ENCODE results near the gene TBC1D21.
"Not testable (repeated sequence)": the region's sequence is repeated elsewhere in the genome, so short reads cannot be mapped to it uniquely, and the experiment has no call there.

The TBC1D21 gene

DNA sequence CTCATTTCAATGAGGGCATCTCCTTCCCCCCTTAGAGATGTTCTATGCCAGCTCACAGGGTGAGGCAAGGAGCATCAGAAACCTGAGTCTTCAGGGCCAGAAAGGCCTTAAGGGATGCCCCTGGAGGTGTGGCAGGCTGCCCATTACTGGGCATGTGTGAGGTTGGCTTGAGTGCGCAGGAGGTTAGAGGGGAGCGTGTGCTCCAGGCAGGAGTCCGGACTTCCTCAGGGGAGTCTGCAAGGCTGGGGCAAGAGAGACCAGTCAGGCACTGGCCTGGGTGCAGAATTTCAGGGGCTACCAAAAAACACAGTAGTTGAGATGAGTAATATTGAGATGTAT, 54.8 kb downstream of the TBC1D21 start:
- no peak for DNase-seq (ENCODE audit: low read depth, low spot score)

DNA sequence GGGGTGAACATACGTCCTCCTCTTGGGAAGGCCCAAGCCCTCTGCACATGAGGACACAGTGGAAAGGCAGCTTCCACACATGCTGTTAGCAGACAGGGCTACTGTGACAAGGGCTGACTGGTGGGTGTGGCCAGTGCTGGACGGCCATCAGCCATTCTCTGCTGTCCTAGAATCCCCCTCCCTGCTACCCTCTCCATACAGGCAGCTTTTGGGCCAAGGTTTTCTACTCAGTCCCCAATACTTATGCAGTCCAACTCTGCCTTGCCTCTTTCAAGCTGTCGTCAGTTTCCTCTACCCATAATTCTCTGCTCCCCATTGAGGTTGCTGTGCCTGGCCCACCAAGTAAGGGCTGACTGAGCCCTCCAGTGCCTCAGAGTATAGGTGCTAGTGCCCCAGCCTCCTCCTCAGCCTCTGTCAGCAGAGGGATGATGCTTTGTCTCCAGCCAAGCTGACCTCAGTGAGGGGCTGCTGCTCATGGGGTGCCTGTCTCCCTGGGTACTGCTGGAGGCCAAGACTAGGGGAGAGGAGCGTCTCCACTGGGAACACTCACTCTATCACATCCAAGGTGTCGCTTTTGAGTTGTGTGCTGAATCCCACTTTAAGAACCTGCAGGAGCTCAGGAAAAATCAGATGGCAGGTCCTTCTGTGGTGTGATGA, 55.7 kb downstream of the TBC1D21 start:
- no peak for DNase-seq (ENCODE audit: low read depth, low spot score)

DNA sequence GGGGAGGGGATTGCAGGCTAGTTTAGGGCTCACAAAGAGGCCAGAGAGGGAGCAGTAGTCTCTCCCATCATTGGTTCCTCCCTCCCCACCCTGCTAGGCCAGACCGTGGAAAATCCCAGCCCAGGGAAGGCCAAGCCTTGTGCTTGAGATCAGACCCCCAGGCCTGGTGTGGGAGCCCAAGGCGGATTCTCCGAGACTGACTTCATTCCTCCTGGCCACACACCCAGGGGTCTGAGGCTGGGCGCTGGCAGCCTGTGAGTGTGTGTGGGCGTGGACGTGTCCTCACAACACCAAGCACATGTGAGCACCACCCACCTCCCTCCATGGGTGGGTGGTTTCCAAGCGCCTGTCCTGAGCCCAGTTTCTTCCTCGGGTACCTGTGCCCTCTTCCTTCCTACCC, 57.0 kb downstream of the TBC1D21 start:
- no peak for DNase-seq (ENCODE audit: low read depth, low spot score)

DNA sequence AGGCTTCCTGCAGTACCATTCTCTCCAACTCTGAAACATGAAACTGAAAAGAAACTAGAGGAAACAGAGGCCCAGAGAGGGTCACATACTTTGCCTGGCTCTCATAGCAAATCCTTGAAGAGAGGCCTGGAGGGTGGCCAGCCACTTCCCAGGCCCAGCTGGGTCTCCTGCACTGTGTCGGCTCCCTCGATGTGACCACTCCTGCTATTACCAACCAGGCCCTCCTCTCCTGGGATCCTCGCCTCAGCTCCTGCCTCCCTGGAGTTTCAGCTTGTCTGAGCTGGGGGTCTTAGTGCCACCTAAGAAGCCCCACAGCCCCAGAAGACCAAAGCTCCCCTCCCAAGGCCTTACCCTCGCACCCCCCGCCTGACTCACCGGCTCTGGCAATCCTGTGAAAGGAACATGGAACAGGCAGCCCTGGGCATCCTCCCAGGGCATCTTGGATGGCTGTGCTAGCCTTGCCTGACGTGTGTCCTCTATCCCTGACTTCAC, 57.5 kb downstream of the TBC1D21 start:
- no peak for DNase-seq (ENCODE audit: low read depth, low spot score)

DNA sequence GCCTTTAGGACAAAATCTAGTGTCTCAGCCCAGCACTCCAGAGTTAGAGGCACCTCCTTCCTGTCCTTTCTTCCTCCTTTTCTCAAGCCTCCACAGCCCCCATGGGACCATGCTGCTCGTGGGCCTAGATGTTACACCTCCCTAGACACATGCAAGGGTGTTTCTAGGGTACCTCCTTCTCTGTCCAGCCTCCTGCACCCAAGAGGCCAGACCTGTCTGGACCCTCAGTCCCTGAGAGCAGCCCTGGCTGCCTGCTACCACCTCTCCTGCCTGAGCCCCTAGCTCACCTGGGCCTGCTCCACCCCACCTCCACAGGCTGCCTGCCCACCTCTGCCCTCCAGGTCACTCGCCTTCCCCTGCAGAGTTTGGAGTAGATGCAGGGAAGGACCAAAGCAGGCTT, 58.1 kb downstream of the TBC1D21 start:
- no peak for DNase-seq (ENCODE audit: low read depth, low spot score)

DNA sequence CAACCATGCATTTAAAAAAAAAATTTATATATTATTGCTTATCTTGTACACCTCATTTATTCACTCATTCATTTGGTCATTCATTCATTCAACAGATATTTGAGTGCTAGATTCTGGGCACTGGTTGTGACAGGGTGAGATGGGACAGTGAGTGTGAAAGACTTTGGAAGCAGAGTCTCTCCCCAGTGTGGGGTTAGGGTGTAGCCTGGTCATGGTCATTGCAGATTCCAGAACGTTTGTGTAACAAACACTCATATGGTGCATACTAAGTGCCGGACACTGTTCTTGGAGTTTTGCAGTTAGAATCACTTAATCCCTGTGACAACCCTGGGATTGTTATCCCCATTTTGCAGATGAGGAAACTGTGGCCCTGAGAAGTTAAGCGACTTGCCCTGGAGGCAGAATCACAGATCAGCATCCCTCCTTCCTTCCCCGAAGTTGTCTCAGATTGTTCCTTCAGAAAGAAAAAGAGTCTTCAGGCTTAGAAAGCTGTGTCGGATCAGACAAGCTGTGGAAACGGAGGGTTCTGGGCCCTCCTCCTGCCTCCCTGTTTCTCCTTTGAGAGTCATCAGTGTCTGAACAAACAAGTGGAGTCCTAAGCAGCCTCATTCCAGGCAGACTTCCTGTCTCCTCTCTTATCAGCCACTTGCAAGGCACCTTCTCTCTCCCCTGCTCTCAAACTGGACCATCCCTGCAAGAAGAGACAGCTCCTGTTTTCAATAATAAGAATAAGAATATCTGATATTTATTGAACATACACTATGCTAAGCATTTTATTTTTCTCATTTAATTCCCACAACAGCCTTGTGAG, 59.2 kb downstream of the TBC1D21 start:
- DNase-seq (ENCODE audit: low read depth, low spot score): no peak

DNA sequence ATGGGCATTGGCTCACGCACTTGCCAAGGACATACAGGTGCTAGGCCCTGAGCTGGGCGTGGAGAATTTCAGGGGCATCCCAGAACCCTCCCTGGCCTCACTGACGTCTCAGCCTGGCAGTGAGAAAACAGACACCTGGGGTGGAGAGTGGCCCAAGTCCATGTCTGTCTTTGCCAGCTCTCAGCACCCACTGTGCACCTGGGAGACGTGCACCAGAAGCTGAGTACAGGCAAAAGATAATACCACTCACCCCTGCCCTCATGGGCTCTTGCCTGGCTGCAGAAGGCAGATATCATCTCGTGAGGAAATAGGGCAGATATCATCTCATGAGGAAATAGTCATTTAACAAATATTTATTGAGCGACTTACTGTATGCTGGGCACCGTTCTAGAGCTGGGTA, 60.9 kb downstream of the TBC1D21 start:
- no peak for DNase-seq (ENCODE audit: low read depth, low spot score)

DNA sequence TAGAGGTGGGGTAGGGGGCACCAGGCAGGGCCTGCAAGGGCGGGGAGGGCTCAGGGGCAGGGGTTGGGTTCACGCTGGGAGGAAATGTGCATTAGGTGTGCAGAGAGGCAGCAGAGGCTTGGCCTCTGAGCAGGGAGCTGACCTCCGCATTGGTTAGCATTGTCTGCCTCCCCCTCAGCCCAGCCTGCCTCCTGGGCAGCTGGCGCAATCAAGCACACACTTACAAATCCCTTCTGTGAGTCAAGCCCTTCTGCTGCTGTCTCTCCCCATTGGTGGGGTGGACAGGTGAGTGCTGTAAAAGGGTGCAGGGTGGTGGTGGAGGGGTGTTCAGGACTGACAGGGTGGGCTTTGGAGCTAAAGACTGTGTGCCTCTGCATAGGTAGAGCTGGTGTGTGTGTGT, 62.2 kb downstream of the TBC1D21 start:
- DNase-seq (ENCODE audit: low read depth, low spot score): no peak

DNA sequence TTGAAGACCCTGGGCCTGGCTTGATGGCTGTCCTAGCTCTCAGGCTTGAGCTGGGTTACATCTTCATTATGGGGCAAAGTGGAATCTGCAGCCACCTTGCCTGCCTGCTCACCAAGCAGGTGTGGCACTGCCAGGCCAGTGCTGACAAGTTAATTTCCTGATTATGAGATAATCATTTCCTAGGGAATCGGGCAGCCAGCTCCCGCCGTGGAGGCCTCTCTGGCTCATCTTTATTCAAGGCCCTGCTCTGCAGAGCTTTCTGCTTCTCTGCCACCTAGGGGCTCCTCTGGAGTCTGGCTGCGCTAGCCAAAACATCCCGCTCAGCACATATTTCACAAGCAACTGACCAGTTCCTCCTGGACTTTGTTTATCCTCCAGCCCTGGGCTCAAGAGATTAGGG, 62.8 kb downstream of the TBC1D21 start:
- DNase-seq (ENCODE audit: low read depth, low spot score): no peak

DNA sequence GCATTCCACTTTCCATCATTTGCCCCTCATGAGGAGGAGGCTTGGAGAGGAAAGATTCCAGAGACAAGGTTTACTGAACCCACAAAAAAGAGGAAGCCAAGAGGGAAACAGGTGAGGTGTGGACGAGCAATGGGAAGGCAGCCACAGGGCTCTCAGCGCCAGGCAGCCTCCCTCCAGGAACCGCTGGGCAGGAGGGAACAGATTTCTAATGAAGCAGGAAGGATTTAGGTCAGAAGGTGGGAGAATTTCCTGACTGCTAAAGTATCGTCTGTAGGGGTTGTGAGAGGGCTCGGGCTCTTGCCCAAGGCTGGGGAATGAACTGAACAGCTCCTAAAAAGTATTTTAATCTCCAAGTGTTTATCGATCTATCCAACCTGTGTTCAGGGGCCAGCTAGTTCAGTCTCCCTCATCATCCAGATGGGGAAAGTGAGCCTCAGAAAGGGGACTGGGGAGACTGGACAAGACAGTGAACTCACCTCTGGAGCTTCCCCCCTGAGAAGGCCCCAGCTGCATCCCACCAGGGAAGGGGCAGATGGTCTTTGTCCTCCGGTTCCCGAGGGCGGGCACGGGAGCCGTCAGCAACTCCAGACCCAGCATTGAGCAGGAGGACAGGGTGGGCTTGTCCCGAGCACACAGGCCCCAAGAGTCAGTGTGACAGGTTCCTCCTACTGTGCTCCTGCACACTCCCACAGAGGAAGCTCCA, 63.4 kb downstream of the TBC1D21 start:
- DNase-seq (ENCODE audit: low read depth, low spot score): no peak

DNA sequence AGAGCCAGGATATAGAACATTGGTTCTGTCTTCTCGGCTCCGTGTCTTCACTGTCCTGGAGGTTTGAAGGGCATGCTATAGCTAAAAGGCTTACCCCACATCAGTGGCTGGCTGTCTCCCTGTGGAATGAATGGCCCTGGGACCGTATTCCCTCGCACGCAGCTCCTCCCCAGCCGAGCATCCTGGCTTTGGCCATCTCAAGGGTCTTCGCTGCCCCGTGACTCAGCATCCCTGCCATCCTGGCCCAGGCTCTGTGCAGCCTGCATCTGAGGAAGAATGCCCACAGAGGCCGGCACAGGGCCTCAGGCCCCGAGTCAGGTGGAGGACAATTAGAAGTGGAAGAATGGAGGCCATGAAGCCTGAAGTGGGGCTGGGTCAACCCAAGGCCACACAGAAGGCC, 63.9 kb downstream of the TBC1D21 start:
- DNase-seq (ENCODE audit: low read depth, low spot score): no peak

DNA sequence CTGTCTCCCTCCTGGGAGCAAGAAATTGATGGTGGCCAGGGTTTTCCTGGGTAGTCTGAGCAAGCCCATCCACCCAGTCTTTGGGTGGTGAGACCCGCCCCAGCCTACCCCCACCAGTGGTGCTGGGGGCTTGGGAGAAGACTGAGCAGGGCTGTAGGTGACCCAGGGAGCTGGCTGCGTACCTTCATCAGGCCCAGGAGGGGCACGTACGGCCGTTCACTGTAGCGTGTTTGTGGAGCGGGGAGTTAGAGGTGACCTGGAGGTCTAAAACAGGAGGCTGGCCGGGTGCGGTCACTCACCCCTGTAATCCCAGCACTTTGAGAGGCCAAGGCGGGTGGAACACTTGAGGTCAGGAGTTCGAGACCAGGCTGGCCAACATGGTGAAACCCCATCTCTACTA, 64.4 kb downstream of the TBC1D21 start:
- DNase-seq (ENCODE audit: low read depth, low spot score): no peak

DNA sequence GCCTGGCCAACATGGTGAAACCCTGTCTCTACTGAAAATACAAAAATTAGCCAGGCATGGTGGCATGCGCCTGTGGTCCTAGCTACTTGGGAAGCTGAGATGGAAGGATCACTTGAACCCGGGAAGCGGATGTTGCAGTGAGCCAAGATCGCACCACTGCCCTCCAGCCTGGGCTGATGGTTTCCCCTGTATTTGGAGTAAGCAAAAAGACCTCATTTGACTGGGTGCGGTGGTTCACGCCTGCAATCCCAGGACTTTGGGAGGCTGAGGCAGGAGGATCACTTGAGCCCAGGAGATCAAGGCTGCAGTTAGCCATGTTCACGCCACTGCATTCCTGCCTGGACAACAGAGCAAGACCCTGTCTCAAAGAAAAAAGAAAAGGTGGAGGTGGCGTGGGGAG, 65.2 kb downstream of the TBC1D21 start:
- not testable (repeated sequence) for DNase-seq (ENCODE audit: low read depth, low spot score)

Data from activated CD4-positive, CD25-positive, alpha-beta regulatory T cell treated with anti-CD3 and anti-CD28 coated beads, Interleukin-2, amount 50 U/mL, for 16 hours (primary cell).